HEK293T (cell line): Measurements from ENCODE around the gene RBM28.

Experiments
- CTCF ChIA-PET: fragments of 350-600 bp; formaldehyde crosslinking; extraction: SDS; loops from one replicate; lab custom pipeline; 2021; ENCODE audit warnings: antibody characterized with exemption, inconsistent platforms; lab: Yijun Ruan, JAX
- POLR2A ChIA-PET: fragments of 350-600 bp; formaldehyde crosslinking; extraction: SDS; loops from one replicate; lab custom pipeline; 2020; ENCODE audit warnings: antibody characterized with exemption, inconsistent platforms; lab: Yijun Ruan, JAX
- DNase-seq: peaks from one replicate; pipeline ENCODE4 v3.0.0; 2012; ENCODE audit warnings: mixed read lengths; ENCODE audit errors: extremely low spot score
- ARNT ChIP-seq: fragments of 450-650 bp; IDR thresholded peaks from 2 replicates; pipeline ENCODE4 v1.6.1; 2017; ENCODE audit warnings: mild to moderate bottlenecking
- BHLHE40 ChIP-seq: fragments of 450-650 bp; IDR thresholded peaks from 2 replicates; pipeline ENCODE4 v1.6.1; 2016; ENCODE audit warnings: mild to moderate bottlenecking, moderate library complexity, borderline replicate concordance
- CTBP1 ChIP-seq: fragments of 450-650 bp; IDR thresholded peaks from 2 replicates; pipeline ENCODE4 v1.6.1; 2016; ENCODE audit warnings: borderline replicate concordance
- ELF4 ChIP-seq: fragments of 450-650 bp; IDR thresholded peaks from 2 replicates; pipeline ENCODE4 v1.6.1; 2017; ENCODE audit warnings: antibody characterized with exemption
- FOXA1 ChIP-seq: fragments of 450-650 bp; IDR thresholded peaks from 2 replicates; pipeline ENCODE4 v1.6.1; 2016; ENCODE audit warnings: mild to moderate bottlenecking
- FOXK2 ChIP-seq: fragments of 450-650 bp; IDR thresholded peaks from 2 replicates; pipeline ENCODE4 v1.6.1; 2016; ENCODE audit warnings: mild to moderate bottlenecking
- FOXM1 ChIP-seq: fragments of 450-650 bp; IDR thresholded peaks from 2 replicates; pipeline ENCODE4 v1.6.1; 2017; ENCODE audit warnings: mild to moderate bottlenecking, borderline replicate concordance
- HDGF ChIP-seq: fragments of 450-650 bp; IDR thresholded peaks from 2 replicates; pipeline ENCODE4 v1.6.1; 2017; ENCODE audit warnings: antibody characterized with exemption, borderline replicate concordance
- L3MBTL2 ChIP-seq: fragments of 450-650 bp; conservative IDR thresholded peaks from 2 replicates; pipeline ENCODE4 v1.6.1; 2016; ENCODE audit warnings: mild to moderate bottlenecking
- LEF1 ChIP-seq: fragments of 450-650 bp; IDR thresholded peaks from 2 replicates; pipeline ENCODE4 v1.6.1; 2017; ENCODE audit warnings: mild to moderate bottlenecking, borderline replicate concordance
- NFRKB ChIP-seq: fragments of 450-650 bp; IDR thresholded peaks from 2 replicates; pipeline ENCODE4 v1.6.1; 2016; ENCODE audit warnings: mild to moderate bottlenecking, moderate library complexity
- PKNOX1 ChIP-seq: fragments of 450-650 bp; IDR thresholded peaks from 2 replicates; pipeline ENCODE4 v1.6.1; 2016
- SP1 ChIP-seq: fragments of 450-650 bp; IDR thresholded peaks from 2 replicates; pipeline ENCODE4 v1.6.1; 2017
- SUZ12 ChIP-seq: fragments of 450-650 bp; IDR thresholded peaks from 2 replicates; pipeline ENCODE4 v1.6.1; 2016; ENCODE audit warnings: mild to moderate bottlenecking
- TARDBP ChIP-seq: fragments of 450-650 bp; IDR thresholded peaks from 2 replicates; pipeline ENCODE4 v1.6.1; 2016
- ZNF384 ChIP-seq: fragments of 450-650 bp; IDR thresholded peaks from 2 replicates; pipeline ENCODE4 v1.6.1; 2016

RBM28 gene

GRCh38 chr7:128352636-128353035 lies 8.9 kb upstream of the RBM28 start:
- no peak for DNase-seq
- ChIA-PET POLR2A (no interaction called here), CTCF (interaction anchor here (0.7 to 1.0 kb wide), 2 partner anchors 28 to 35 kb away, joined by 3 to 5 read pairs; no protein-coding TSS in a partner anchor)
- TF ChIP-seq LEF1 = no peak
- TF ChIP-seq NFRKB = no peak
- no peak for TF ChIP-seq FOXA1
- no peak for TF ChIP-seq FOXK2
- TF ChIP-seq CTBP1 = no peak
- no peak for TF ChIP-seq BHLHE40
- TF ChIP-seq HDGF = no peak
- TF ChIP-seq SUZ12 = no peak
- no peak for TF ChIP-seq TARDBP
- no peak for TF ChIP-seq PKNOX1

DNA sequence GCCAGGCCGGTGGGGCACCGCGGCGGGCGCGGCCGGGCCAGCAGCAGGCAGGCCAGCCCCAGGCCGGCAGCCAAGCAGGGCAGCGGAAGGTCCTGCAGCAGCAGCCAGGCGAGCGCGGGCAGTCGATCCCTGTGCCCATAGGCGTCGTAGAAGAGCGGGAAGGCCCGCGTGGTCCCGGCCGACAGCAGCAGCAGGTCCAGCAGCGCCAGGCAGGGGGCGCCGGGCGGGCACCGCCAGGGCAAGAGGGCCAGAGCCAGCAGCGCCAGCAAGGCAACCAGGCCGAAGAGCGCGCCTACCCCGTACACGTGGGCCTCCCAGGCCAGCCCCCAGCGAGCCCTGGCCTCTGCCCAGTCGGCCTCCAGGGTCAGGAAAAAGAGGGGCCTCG lies 8.4 kb upstream of the RBM28 start:
- DNase-seq = no peak
- TF ChIP-seq TARDBP = no peak
- no peak for TF ChIP-seq FOXA1
- TF ChIP-seq ARNT = no peak
- no peak for TF ChIP-seq SUZ12
- TF ChIP-seq LEF1 = no peak
- TF ChIP-seq NFRKB = no peak
- no peak for TF ChIP-seq ELF4
- TF ChIP-seq L3MBTL2 = no peak
- no peak for TF ChIP-seq ZNF384
- TF ChIP-seq PKNOX1 = no peak
- TF ChIP-seq FOXK2 = no peak
- no peak for TF ChIP-seq CTBP1
- no peak for TF ChIP-seq FOXM1
- TF ChIP-seq SP1 = no peak
- POLR2A ChIA-PET = no interaction called here
- CTCF ChIA-PET = no interaction called here

GRCh38 chr7:128351296-128352152 lies 7.8 kb upstream of the RBM28 start:
- TF ChIP-seq NFRKB (no peak), L3MBTL2 (no peak), ZNF384 (no peak)
- POLR2A ChIA-PET = no interaction called here
- no peak for DNase-seq
- CTCF ChIA-PET = no interaction called here

GRCh38 chr7:128350708-128351295 lies 7.1 kb upstream of the RBM28 start:
- POLR2A ChIA-PET = no interaction called here
- no peak for TF ChIP-seq BHLHE40
- TF ChIP-seq FOXK2 = no peak
- TF ChIP-seq TARDBP = no peak
- TF ChIP-seq CTBP1 = no peak
- no peak for TF ChIP-seq LEF1
- no peak for TF ChIP-seq L3MBTL2
- no peak for TF ChIP-seq ZNF384
- no peak for TF ChIP-seq NFRKB
- no peak for TF ChIP-seq SP1
- TF ChIP-seq PKNOX1 = no peak
- TF ChIP-seq SUZ12 = no peak
- TF ChIP-seq HDGF = no peak
- CTCF ChIA-PET = interaction anchor here (4.3 kb wide), 1 partner anchor 36 kb away, joined by 122 read pairs; no protein-coding TSS in a partner anchor
- no peak for DNase-seq

DNA sequence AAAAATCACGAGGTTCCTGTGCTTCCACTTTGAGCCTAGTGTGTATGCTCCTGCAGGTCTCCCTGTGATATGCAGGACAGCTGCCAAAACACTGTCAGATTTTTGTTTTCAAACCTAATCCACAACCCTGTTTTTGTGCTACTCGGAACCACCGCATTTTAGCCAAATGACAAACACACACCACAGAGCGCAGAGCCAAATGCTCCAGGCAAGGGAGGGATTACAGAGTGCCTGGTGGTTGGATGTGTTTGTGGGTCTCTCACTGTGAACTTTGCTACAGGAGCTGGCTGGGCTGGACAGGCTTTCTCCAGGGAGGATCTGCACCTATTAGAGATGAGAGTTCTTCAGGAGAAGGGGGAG lies 5.7 kb upstream of the RBM28 start:
- no peak for DNase-seq
- no peak for TF ChIP-seq ELF4
- TF ChIP-seq SP1 = no peak
- no peak for TF ChIP-seq FOXK2
- TF ChIP-seq SUZ12 = no peak
- no peak for TF ChIP-seq LEF1
- TF ChIP-seq L3MBTL2 = no peak
- TF ChIP-seq FOXM1 = no peak
- TF ChIP-seq ARNT = no peak
- TF ChIP-seq PKNOX1 = no peak
- TF ChIP-seq NFRKB = no peak
- no peak for TF ChIP-seq CTBP1
- TF ChIP-seq FOXA1 = no peak
- ChIA-PET CTCF (interaction anchor here (1.5 to 4.3 kb wide), 2 partner anchors 32 to 38 kb away, joined by 8 to 122 read pairs; no protein-coding TSS in a partner anchor), POLR2A (no interaction called here)
